ENCODE results near the gene KIF18A.

- no peak for TF ChIP-seq POLR2AphosphoS5 (IDR thresholded peaks at IDR 0.05)
- TF ChIP-seq CTCF (IDR thresholded peaks at IDR 0.05) = no peak
- no peak for TF ChIP-seq POLR2A (IDR thresholded peaks at IDR 0.05; ENCODE audit: low read depth)
- TF ChIP-seq EP300 (IDR thresholded peaks at IDR 0.05) = no peak
Observed at GRCh38 chr11:28110821-28111200, 2.9 kb upstream of the KIF18A start.
